ENCODE data around the gene SPI1. TPM values are rescaled to one million over a fixed set of nuclear protein-coding genes. Genes with fewer than 3 reads are reported as not detected.

The SPI1 gene
- total RNA-seq, 1 experiment from 2014 or later: not detected

GRCh38 chr11:47406896-47407745 lies 28.8 kb upstream of the SPI1 start:
- no peak for DNase-seq (ENCODE audit: low spot score)

DNA sequence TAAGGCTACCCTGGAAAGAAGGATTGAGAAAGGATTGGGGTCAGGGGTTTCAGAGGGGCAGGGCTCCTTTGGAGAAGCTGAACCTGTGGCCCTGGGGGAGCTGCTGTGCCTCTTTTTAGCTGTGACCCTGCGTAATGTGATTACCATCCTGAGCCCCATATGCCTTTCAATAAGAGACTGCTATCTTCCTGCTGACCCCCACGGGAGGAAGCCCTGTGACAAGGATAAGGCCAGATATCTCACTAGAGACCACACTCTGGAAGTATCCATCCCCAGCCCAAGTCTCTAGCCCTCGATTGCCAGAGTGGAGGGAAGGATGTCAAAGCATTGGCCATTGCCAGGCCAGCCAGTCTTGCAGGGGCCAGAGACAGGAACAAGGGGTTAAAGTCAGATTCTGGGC lies 25.2 kb upstream of the SPI1 start:
- no peak for DNase-seq (ENCODE audit: low spot score)

DNA sequence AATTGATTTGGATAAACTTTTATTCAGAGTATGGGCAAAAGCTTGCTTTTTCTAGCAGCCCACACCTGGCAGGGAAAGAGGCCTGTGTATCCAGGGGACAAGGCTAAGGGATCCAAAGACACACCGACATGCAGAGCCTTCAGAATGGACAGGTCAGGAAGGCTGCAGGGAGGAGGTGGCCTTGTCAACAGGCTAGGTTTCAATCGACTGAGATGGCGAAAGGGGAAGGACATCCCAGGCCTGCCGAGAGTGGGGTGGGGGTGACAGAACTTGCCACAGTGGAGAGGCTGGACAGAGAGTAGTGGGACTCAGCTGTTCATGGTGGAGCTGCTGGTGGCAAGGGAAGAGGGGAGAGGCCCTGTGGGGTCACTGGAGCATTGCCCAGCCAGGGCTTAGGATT lies 24.8 kb upstream of the SPI1 start:
- DNase-seq (ENCODE audit: low spot score): no peak

DNA sequence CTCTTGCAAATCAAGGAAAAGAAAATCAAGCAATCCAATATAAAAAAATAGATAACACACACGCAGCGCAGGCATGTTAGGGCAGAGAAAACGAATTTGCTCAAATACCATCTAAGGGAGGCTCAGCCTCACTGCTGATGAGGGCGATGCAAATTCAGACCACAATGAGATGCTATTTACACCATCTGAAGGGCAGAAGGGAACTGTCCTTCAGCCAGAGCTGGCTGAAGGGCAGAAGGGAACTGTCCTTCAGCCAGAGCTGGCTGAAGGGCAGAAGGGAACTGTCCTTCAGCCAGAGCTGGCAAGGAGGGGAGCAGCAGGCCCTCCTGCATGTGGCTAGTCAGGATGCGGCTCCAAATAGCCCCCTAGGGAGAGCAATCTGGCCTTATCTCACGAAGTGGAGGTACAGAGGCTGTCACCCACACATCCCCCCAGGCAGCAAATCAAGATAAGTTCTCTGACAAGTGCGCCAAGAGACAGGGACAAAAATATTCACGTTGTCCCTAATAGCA lies 22.5 kb upstream of the SPI1 start:
- DNase-seq (ENCODE audit: low spot score): no peak

GRCh38 chr11:47399860-47400767 lies 21.8 kb upstream of the SPI1 start:
- no peak for DNase-seq (ENCODE audit: low spot score)

GRCh38 chr11:47398551-47398950 lies 20.2 kb upstream of the SPI1 start:
- no peak for DNase-seq (ENCODE audit: low spot score)

DNA sequence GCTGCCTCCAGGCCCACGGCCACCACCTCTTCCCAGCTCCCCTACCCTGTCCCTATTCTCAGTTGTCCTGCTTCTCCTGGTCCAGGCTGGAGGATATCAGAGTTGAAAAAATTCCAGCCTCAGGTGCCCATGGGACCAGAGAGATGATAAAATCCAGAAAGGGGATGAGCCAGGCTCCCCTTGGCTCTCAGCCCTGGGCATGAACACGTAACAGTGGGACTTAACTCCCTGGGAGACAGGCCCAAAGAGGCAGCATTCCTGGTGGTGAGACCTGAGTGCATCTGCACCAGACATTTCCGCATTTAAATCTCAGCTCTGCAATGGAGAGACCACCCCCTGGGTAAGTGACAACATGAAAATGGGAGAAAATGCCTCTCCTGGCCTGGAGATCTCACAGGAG lies 19.7 kb upstream of the SPI1 start:
- no peak for DNase-seq (ENCODE audit: low spot score)

DNA sequence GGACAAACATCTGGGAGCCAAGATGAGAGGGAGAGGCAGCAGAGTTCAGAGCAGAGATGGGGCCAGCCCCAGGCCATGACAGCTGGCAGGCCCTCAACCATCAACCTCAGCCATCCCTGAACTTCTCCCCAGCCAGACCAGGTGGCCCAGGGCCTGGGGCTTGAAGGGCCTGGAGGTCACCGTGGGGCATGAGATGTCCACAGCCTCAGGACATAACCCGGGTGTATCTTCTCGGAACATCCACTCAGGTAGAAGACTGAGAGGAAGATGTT lies 17.6 kb upstream of the SPI1 start:
- no peak for DNase-seq (ENCODE audit: low spot score)

GRCh38 chr11:47395223-47396048 lies 17.1 kb upstream of the SPI1 start:
- DNase-seq (ENCODE audit: low spot score): no peak

DNA sequence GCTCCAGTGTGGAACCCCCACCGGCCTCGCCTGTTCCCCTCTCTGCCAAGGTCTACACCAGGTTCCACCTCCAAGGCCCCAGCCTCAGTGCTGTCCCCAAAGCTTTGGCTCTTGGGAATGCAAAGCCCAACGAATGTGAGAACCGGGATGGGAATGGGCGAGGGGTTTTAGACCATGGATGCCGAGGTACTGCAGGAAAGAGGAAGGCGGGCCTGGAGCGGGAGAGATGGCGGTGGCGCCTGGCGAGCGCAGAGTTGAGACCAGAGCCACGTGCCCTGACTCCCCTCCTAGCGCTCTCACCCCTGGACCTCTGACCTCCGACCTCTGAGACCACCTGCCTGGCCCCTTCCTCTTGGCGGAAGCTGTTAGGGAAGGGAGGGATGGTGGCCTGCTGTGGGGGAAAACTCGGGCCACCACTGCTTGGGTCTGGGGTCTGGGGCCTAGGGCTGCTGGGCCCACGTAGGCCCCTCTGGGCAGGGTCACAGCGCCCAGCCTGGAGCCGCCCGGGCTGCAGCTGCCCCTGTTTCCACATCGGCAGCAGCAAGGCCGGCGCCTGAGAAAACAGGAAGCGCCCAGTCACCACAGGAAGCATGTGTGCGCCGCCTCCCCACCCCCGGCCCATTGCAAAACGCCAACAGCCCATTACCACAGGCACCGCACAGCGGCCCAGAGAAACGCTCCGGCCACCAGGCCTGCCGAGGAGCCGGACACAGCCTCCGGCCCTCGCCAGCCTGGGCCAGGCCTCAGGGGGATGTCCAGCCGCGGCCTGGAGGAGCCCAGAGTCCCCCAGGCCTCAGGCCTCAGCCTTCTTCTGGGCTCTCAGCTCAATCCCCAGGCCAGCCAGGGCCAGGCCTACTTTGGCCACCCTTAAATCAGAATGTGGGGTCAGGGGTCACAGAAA lies 16.2 kb upstream of the SPI1 start:
- no peak for DNase-seq (ENCODE audit: low spot score)

DNA sequence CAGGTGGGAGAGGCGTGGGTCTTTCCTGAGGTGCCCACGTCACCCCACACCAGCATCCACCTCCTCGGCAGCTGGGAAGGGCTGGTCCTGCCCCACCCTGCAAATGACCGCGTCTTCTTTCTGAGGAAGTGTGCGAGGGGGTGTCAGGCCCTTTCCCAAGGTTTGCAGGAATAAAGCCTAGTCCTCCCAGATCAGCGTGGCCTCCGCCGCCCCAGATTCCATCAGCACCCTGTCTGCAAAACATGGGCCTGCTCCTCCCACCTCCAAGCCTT lies 15.6 kb upstream of the SPI1 start:
- no peak for DNase-seq (ENCODE audit: low spot score)

GRCh38 chr11:47393163-47394049 lies 15.1 kb upstream of the SPI1 start:
- no peak for DNase-seq (ENCODE audit: low spot score)

GRCh38 chr11:47392546-47393162 lies 14.3 kb upstream of the SPI1 start:
- no peak for DNase-seq (ENCODE audit: low spot score)

DNA sequence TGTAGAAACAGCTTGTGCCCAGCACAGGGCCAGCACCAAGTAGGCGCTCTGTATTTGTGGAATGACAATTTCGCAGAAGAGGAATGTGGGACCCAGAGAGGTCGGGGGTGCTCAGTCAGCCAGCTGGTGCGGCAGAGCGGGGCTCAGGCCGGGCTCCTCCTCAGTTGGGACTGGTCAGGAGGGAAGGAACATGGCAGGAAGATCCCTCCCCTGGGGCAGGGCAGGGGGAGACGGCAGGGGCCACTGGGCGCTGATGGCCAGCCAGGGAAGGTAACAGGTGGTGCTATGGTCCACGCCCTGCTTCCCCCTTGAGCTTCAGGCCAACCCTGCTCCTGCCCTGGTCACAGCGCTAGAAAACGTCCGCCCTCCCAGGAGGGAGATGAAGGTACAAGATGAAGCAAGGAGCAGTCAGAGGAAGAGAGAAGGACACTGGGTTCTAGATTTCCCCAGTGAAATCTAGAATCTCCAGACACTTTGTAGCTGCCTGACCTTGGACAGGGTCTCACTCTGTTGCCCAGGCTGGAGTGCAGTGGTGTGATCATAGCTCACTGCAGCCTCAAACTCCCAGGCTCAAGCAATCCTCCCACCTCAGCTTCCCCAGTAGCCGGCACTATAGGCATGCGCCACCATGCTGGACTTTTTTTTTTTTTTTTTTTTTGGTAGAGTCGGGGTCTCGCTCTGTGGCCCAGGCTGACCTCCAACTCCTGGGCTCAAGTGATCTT lies 13.5 kb upstream of the SPI1 start:
- no peak for DNase-seq (ENCODE audit: low spot score)

- DNase-seq (ENCODE audit: low spot score): no peak
Measured at GRCh38 chr11:47391077-47391583, 12.8 kb upstream of the SPI1 start.

DNA sequence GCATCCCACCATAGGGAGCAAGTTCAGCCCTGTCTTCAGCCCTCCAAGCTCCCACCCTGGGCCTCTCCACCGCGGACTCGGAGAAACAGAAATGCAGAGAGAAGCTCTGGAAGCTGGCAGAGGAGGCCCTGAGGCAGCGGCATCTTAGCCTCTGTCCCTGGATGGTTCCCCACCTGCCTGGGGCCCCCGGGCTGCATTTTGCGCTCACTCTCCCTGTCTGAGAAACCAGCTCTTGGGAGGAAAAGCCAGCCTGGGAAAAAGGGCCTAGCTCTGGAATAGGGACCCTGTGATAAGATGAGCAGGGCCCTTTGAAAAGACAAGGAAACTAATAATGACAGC lies 12.0 kb upstream of the SPI1 start:
- no peak for DNase-seq (ENCODE audit: low spot score)

DNA sequence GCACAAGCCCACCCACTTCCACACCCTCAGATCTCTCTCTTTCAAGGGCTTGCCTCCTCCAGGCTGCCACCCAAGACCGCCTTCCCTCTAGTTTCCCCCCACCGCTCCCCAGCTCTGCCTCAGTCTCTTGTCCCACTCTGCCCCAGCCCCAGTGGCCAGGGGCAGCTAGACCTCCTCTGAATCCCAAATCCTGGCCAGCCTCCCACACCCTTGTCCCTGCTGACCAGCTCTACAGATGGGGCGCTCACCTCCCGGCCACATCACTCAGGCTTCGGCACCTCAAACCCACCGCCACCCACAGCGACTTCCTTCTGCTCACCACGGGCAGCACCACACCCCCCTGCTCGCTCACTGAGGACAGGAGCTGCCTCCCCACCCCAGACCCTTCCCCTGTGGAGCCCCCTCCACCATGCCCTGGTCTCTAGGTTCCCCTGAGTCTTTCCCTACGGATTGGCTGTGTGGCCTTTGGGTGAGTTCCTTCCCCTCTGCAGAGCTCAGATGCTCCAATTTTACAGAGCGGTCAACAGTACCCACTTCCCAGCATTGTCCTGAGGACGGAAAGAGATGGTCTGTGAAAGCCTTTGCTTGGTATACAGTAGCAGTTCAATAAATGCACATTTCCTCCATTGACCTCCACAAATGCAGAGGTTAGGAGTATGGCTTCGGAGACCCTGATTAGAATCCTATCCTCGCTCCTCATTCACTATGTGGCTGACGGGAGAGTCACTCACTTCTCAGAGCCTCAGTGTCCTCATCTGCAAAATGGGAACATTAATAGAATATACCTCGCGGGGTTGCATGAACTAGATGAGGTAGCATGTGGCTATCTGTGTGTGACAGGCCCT lies 11.5 kb upstream of the SPI1 start:
- no peak for DNase-seq (ENCODE audit: low spot score)

All from HT-29 (cell line).